HFFc6 (cell line): ENCODE measurements around the gene SMYD3. TPM values are rescaled to one million over a fixed set of nuclear protein-coding genes. Genes with fewer than 3 reads are reported as not detected.
"Not testable (repeated sequence)": the region's sequence is repeated elsewhere in the genome, so short reads cannot be mapped to it uniquely, and the experiment has no call there.

Experiments
- DNase-seq: peaks from one replicate; pipeline ENCODE4 v3.0.0-alpha.2; 2018
- H3K27ac Mint-ChIP-seq: 2 replicates; pipeline ENCODE4 v1.8.0; 2020; ENCODE audit warnings: mild to moderate bottlenecking, mixed read lengths
- H3K27me3 Mint-ChIP-seq: 2 replicates; pipeline ENCODE4 v1.8.0; 2021; ENCODE audit warnings: mild to moderate bottlenecking, moderate library complexity, mixed read lengths; ENCODE audit not compliant: insufficient read depth
- H3K36me3 Mint-ChIP-seq: 2 replicates; pipeline ENCODE4 v1.8.0; 2021; ENCODE audit warnings: low read depth, mixed read lengths
- H3K4me1 Mint-ChIP-seq: 2 replicates; pipeline ENCODE4 v1.8.0; 2020; ENCODE audit warnings: low read depth, mixed read lengths
- H3K4me3 Mint-ChIP-seq: 2 replicates; pipeline ENCODE4 v1.8.0; 2020; ENCODE audit warnings: mild to moderate bottlenecking, moderate library complexity, mixed read lengths
- H3K9me3 Mint-ChIP-seq: 2 replicates; pipeline ENCODE4 v1.8.0; 2020; ENCODE audit warnings: mild to moderate bottlenecking, mixed read lengths
- CTCF ChIP-seq: fragments of 200-600 bp; sonication (generic); IDR thresholded peaks from 2 replicates; pipeline ENCODE4 v1.5.0; 2021; ENCODE audit warnings: antibody characterized with exemption, mild to moderate bottlenecking
- total RNA-seq, 6 experiments: library from RNA; stranded (reverse); fragmentation: NEBNext Ultra II Directional; extraction: Animal tissue kit (Norgen Biotek cat#: 25700); gene quantifications; 2 replicates in 1 of 6; 3 replicates in 5 of 6; pipeline ENCODE4 v1.2.3, GENCODE V29; 2021

Gene SMYD3
- total RNA-seq, 6 experiments from 2014 or later: 28.4 to 37.9 (median 31.2) TPM

- peaks cover 2% of the 10 kb centered on the region; the same call in 1 of the 2 replicates for H3K27me3 Mint-ChIP-seq
- peaks cover 20% of the 10 kb centered on the region for H3K4me1 Mint-ChIP-seq
- H3K4me3 Mint-ChIP-seq: peak overlapping the region; percentile 33
- H3K27ac Mint-ChIP-seq: peak overlapping the region; percentile 94
- peaks cover 30% of the 10 kb centered on the region for H3K36me3 Mint-ChIP-seq
- TF ChIP-seq CTCF: no peak
- H3K9me3 Mint-ChIP-seq: peaks cover 12% of the 10 kb centered on the region; the same call in 1 of the 2 replicates
- DNase-seq: peak; percentile 88
Measured at GRCh38 chr1:245822996-245823395, 684.1 kb downstream of the SMYD3 start.

- not testable (repeated sequence) for H3K36me3 Mint-ChIP-seq, H3K27ac Mint-ChIP-seq, H3K4me3 Mint-ChIP-seq, H3K27me3 Mint-ChIP-seq, H3K9me3 Mint-ChIP-seq, DNase-seq
- peaks cover 12% of the 10 kb centered on the region for H3K4me1 Mint-ChIP-seq
Measured at GRCh38 chr1:245818363-245818762, 688.7 kb downstream of the SMYD3 start.

- H3K36me3 Mint-ChIP-seq, H3K27ac Mint-ChIP-seq, H3K27me3 Mint-ChIP-seq, H3K9me3 Mint-ChIP-seq, H3K4me3 Mint-ChIP-seq, DNase-seq, H3K4me1 Mint-ChIP-seq: not testable (repeated sequence)
Measured at GRCh38 chr1:245816496-245816895, 690.6 kb downstream of the SMYD3 start.

- H3K9me3 Mint-ChIP-seq: no peaks in the 10 kb centered on the region
- no peak overlapping the region for H3K4me3 Mint-ChIP-seq
- H3K27ac Mint-ChIP-seq: no peak overlapping the region
- no peaks in the 10 kb centered on the region for H3K27me3 Mint-ChIP-seq
- no peak for DNase-seq
- peaks cover 10% of the 10 kb centered on the region for H3K4me1 Mint-ChIP-seq
- H3K36me3 Mint-ChIP-seq: no peaks in the 10 kb centered on the region
- TF ChIP-seq CTCF: no peak
Measured at GRCh38 chr1:245814651-245815050, 692.4 kb downstream of the SMYD3 start.

- Mint-ChIP-seq H3K27ac (no peak overlapping the region), H3K4me3 (no peak overlapping the region), H3K27me3 (no peaks in the 10 kb centered on the region), H3K36me3 (no peaks in the 10 kb centered on the region), H3K4me1 (peaks cover 12% of the 10 kb centered on the region), H3K9me3 (no peaks in the 10 kb centered on the region)
- TF ChIP-seq CTCF: no peak
- no peak for DNase-seq
Measured at GRCh38 chr1:245812278-245812677, 694.8 kb downstream of the SMYD3 start.

GRCh38 chr1:245810789-245811337 is 696.2 kb downstream of the SMYD3 start:
- Mint-ChIP-seq H3K4me3 (no peak overlapping the region), H3K27ac (no peak overlapping the region), H3K36me3 (no peaks in the 10 kb centered on the region), H3K27me3 (no peaks in the 10 kb centered on the region), H3K9me3 (no peaks in the 10 kb centered on the region), H3K4me1 (peaks cover 17% of the 10 kb centered on the region)
- TF ChIP-seq CTCF: no peak
- no peak for DNase-seq
